NAMALWA (cell line): ENCODE results near the gene LGSN.
"Not testable (repeated sequence)": the region's sequence is repeated elsewhere in the genome, so short reads cannot be mapped to it uniquely, and the experiment has no call there.

Experiments used
- DNase-seq: peaks from one replicate; pipeline ENCODE4 v3.0.0-alpha.2; 2015; ENCODE audit warnings: low spot score

Gene LGSN

DNA sequence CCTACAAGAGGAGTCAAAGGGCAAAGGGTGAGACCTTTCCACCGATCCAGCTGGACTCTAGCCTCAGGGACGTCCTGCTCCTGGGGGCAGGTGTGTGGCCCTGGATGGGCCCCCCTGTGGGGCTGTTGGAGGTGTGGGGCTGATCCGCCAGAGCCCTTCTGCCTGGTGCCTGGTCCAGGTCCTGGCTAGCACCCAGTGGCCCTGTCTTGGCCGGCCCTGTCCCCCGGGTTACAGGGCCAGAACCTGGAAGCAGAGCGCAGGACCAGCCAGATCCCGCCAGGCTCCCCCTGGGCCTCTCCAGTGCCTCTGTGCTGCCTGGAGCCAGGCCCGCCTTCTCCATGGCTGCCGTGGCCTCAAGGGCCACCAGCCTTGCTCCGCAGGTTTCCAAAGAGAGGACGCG lies 89.3 kb downstream of the LGSN start:
- DNase-seq: not testable (repeated sequence)

DNA sequence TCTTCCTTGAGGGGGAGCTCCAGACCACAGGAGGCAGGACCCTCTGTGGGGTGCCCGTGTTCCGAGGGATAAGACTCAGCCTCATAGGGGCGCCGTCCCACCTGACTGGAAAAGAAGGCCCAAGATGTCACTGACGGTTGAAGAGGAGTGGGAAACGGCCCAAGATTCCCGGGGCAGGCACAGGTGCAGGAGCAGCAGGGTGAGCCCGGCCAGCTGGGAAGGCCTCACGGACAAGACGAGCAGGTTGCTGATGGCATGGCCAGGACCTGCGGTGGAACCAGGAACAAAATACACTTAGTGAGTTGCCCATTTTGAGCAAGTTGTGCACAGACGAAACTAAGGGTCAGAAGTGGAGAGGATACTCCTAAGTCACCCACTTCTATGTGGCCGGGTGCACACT lies 89.8 kb downstream of the LGSN start:
- not testable (repeated sequence) for DNase-seq

- not testable (repeated sequence) for DNase-seq
Measured at GRCh38 chr6:63227928-63228894, 91.6 kb downstream of the LGSN start.

DNA sequence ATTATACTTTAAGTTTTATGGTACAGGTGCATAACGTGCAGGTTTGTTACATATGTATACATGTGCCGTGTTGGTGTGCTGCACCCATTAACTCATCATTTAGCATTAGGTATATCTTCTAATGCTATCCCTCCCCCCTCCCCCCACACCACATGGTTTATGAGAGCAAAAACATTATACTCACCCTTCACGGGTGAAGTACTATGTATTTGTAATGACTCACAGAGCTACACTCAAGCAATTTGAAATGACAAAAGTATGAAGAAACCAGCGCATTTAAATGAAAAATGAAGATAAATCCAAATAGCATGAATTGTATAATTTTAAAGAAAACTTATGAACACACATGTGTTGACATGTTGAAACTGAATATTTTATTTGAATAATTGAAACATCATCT lies 93.8 kb downstream of the LGSN start:
- not testable (repeated sequence) for DNase-seq
